K562 (cell line): ENCODE results near the gene ZNF236.

ENCODE experiments used
- CBFB ChIP-seq: sonication (generic); formaldehyde crosslinking; IDR thresholded peaks from 2 replicates; pipeline ENCODE4 v1.4.0; 2020; ENCODE audit warnings: mild to moderate bottlenecking, missing genetic modification reagents
- CTCF ChIP-seq, 3 experiments: IDR thresholded peaks in 2 of 3; conservative IDR thresholded peaks in 1 of 3; 2 replicates each; pipeline ENCODE4 v1.5.1; 2011 to 2012; ENCODE audit warnings: low read length in 3 of 3, mild to moderate bottlenecking in 3 of 3, control low read depth in 2 of 3, improper control_type of control experiment in 1 of 3, inconsistent platforms in 1 of 3, low read depth in 1 of 3, mixed read lengths in 1 of 3, moderate library complexity in 1 of 3; ENCODE audit not compliant: insufficient read depth in 2 of 3
- EHMT2 ChIP-seq: fragments of 450-650 bp; IDR thresholded peaks from 2 replicates; pipeline ENCODE4 v1.6.1; 2018; ENCODE audit warnings: antibody characterized with exemption
- EP300 ChIP-seq: IDR thresholded peaks from 2 replicates; pipeline ENCODE4 v1.6.1; 2012; ENCODE audit warnings: low read length, improper control_type of control experiment
- ERF ChIP-seq: fragments of 450-650 bp; formaldehyde crosslinking; IDR thresholded peaks from 2 replicates; pipeline ENCODE4 v1.4.0; 2020; ENCODE audit warnings: mild to moderate bottlenecking, mixed read lengths
- HDAC8 ChIP-seq: fragments of 450-650 bp; IDR thresholded peaks from 2 replicates; pipeline ENCODE4 v1.6.1; 2016; ENCODE audit warnings: mild to moderate bottlenecking, missing genetic modification characterization, moderate library complexity, missing compliant biosample characterization
- KLF13 ChIP-seq: fragments of 450-650 bp; IDR thresholded peaks from 2 replicates; pipeline ENCODE4 v1.6.1; 2016; ENCODE audit warnings: missing genetic modification characterization, low read depth, mild to moderate bottlenecking, missing compliant biosample characterization, moderate library complexity, borderline replicate concordance
- MYC ChIP-seq, 2 experiments: fragments of 250-450 bp in 1 of 2; sonication (Bioruptor Pico) in 1 of 2; IDR thresholded peaks; 2 replicates each; pipeline versions ENCODE4 v1.5.1 to v1.6.1; 2012 to 2021; ENCODE audit warnings: low read depth in 2 of 2, borderline replicate concordance in 1 of 2, improper control_type of control experiment in 1 of 2, low read length in 1 of 2, mild to moderate bottlenecking in 1 of 2, moderate library complexity in 1 of 2
- POLR2AphosphoS5 ChIP-seq: IDR thresholded peaks from 2 replicates; pipeline ENCODE4 v1.6.1; 2011; ENCODE audit warnings: mild to moderate bottlenecking, low read depth, low read length, moderate library complexity; ENCODE audit not compliant: control insufficient read depth, insufficient read depth
- SLC30A9 ChIP-seq: fragments of 250-450 bp; sonication (Bioruptor Pico); IDR thresholded peaks from 2 replicates; pipeline ENCODE4 v1.8.0; 2022; ENCODE audit warnings: mild to moderate bottlenecking, moderate library complexity
- TAF1 ChIP-seq: IDR thresholded peaks from 2 replicates; pipeline ENCODE4 v1.6.1; 2011; ENCODE audit warnings: mild to moderate bottlenecking, low read length, moderate library complexity; ENCODE audit not compliant: insufficient read depth, control insufficient read depth, severe bottlenecking; ENCODE audit errors: extremely low read depth
- ZNF121 ChIP-seq: sonication (generic); formaldehyde crosslinking; conservative IDR thresholded peaks from 2 replicates; pipeline ENCODE4 v1.8.0; 2022; ENCODE audit warnings: missing genetic modification reagents
- ZNF184 ChIP-seq: sonication (generic); formaldehyde crosslinking; IDR thresholded peaks from 2 replicates; pipeline ENCODE4 v1.5.0; 2020; ENCODE audit warnings: missing genetic modification reagents

- no peak for TF ChIP-seq POLR2AphosphoS5
- no peak for TF ChIP-seq CTCF (IDR thresholded peaks at IDR 0.05 in 2 of 3, conservative IDR thresholded peaks at IDR 0.05 in 1 of 3; ENCODE audit: insufficient read depth in 2 of 3, low read depth in 1 of 3, low read length in 3 of 3)
- TF ChIP-seq ZNF184 (CRISPR knock-in tag) = no peak
- no peak for TF ChIP-seq ERF (CRISPR knock-in tag)
- TF ChIP-seq HDAC8 = no peak
- no peak for TF ChIP-seq SLC30A9 (CRISPR knock-in tag)
- no peak for TF ChIP-seq EP300
- TF ChIP-seq TAF1 = no peak
- TF ChIP-seq KLF13 = no peak
- no peak for TF ChIP-seq CBFB
- TF ChIP-seq EHMT2 = no peak
- no peak for TF ChIP-seq MYC (IDR thresholded peaks at IDR 0.05; ENCODE audit: low read depth, low read length)
- no peak for TF ChIP-seq MYC (CRISPR knock-in tag; IDR thresholded peaks at IDR 0.05; ENCODE audit: borderline replicate concordance, low read depth)
- no peak for TF ChIP-seq ZNF121 (CRISPR knock-in tag)
These were observed 133.3 kb downstream of the ZNF236 start for GRCh38 chr18:76955524-76956170.
